Gastrocnemius medialis (tissue), 4 donors: Measurements from ENCODE around the gene DCTD.

ENCODE experiments used
- POLR2A ChIP-seq, 2 donors: fragments of 450-650 bp; IDR thresholded peaks; one replicate each; pipeline ENCODE4 v1.6.1; 2017; ENCODE audit warnings: antibody characterized with exemption in 2 of 2, mild to moderate bottlenecking in 2 of 2, moderate library complexity in 2 of 2
- TF ChIP-seq, protein P1 (sequence below), 5 experiments: fragments of 450-650 bp in 3 of 5; fragments of 200-600 bp in 2 of 5; sonication (generic) in 2 of 5; IDR thresholded peaks in 4 of 5; conservative IDR thresholded peaks in 1 of 5; 1 replicate in 4 of 5; 2 replicates in 1 of 5; pipeline ENCODE4 v1.5.1; 2016 to 2019; ENCODE audit warnings: antibody characterized with exemption in 5 of 5, mild to moderate bottlenecking in 3 of 5, moderate library complexity in 3 of 5

DNA sequence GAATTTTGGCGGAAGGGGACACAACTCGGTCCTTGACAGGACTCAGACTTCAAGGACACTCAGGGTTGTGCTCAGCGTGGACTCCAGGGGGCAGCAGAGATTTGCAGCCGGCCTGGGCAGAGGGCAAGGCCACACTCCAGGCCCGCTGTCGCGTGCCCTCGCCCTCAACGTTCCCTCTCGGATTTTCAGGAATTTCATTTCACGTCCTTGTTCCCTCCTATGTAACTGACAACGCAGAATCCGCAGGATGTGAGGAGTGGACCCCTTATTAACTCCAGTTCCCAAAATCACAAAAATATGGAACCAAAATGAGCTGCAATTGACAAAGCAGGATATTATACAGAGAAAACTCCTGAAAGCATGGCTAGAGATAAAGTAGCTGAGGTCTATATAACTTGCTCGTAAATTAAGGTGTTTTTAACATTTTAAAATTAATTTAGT, 21.0 kb upstream of the DCTD start:
- TF ChIP-seq, protein P1, sequence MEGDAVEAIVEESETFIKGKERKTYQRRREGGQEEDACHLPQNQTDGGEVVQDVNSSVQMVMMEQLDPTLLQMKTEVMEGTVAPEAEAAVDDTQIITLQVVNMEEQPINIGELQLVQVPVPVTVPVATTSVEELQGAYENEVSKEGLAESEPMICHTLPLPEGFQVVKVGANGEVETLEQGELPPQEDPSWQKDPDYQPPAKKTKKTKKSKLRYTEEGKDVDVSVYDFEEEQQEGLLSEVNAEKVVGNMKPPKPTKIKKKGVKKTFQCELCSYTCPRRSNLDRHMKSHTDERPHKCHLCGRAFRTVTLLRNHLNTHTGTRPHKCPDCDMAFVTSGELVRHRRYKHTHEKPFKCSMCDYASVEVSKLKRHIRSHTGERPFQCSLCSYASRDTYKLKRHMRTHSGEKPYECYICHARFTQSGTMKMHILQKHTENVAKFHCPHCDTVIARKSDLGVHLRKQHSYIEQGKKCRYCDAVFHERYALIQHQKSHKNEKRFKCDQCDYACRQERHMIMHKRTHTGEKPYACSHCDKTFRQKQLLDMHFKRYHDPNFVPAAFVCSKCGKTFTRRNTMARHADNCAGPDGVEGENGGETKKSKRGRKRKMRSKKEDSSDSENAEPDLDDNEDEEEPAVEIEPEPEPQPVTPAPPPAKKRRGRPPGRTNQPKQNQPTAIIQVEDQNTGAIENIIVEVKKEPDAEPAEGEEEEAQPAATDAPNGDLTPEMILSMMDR (IDR thresholded peaks at IDR 0.05 in 4 of 5, conservative IDR thresholded peaks at IDR 0.05 in 1 of 5) = peak; percentile 30 to 80 (median 69)
- TF ChIP-seq POLR2A (IDR thresholded peaks at IDR 0.05) = no peak
